Vagina (tissue), 2 donors: ENCODE results near the gene S100PBP. TPM values are rescaled to one million over a fixed set of nuclear protein-coding genes. Genes with fewer than 3 reads are reported as not detected.
A peak's percentile ranks its signal among the peaks of the same experiment; 100 is the strongest.

Experiments used
- DNase-seq, 2 donors: peaks; one replicate each; pipeline ENCODE4 v3.0.0-alpha.2; 2017; ENCODE audit errors: extremely low spot score in 2 of 2
- H3K27ac ChIP-seq: fragments of 200-600 bp; sonication (generic); one replicate; pipeline ENCODE4 v1.5.1; 2019
- H3K27me3 ChIP-seq: fragments of 200-600 bp; sonication (generic); one replicate; pipeline ENCODE4 v1.5.1; 2019
- H3K36me3 ChIP-seq, 2 donors: fragments of 200-600 bp; sonication (generic); one replicate each; pipeline ENCODE4 v1.5.1; 2017 to 2019
- H3K4me1 ChIP-seq: fragments of 200-600 bp; sonication (generic); one replicate; pipeline ENCODE4 v1.5.1; 2019
- H3K4me3 ChIP-seq, 2 donors: fragments of 200-600 bp; sonication (generic); 1 replicate in 1 of 2; 2 replicates in 1 of 2; pipeline ENCODE4 v1.5.1; 2016 to 2019
- H3K9me3 ChIP-seq: fragments of 200-600 bp; sonication (generic); one replicate; pipeline ENCODE4 v1.5.1; 2019
- POLR2A ChIP-seq, 2 donors: fragments of 450-650 bp; IDR thresholded peaks; one replicate each; pipeline ENCODE4 v1.6.1; 2017; ENCODE audit warnings: antibody characterized with exemption in 2 of 2, mild to moderate bottlenecking in 2 of 2, moderate library complexity in 2 of 2
- POLR2AphosphoS5 ChIP-seq, 2 donors: sonication (generic); formaldehyde crosslinking; IDR thresholded peaks; one replicate each; pipeline ENCODE4 v1.9.0; 2017; ENCODE audit warnings: antibody characterized with exemption in 2 of 2, mild to moderate bottlenecking in 2 of 2, low read depth in 1 of 2; ENCODE audit not compliant: insufficient read depth in 1 of 2
- intact Hi-C: fragments of 100-400 bp; cut with DNase I; formaldehyde crosslinking; loops from one replicate; pipeline ENCODE4 v1.15.1; 2023
- total RNA-seq: library from RNA; depleted of rRNA; stranded (reverse); fragments of >200 nt; gene quantifications from one replicate; pipeline ENCODE4 v1.2.3, GENCODE V29; 2016
- TF ChIP-seq, protein P1 (sequence below), 3 experiments: fragments of 450-650 bp in 2 of 3; fragments of 200-600 bp in 1 of 3; sonication (generic) in 1 of 3; IDR thresholded peaks; one replicate each; pipeline ENCODE4 v1.5.1; 2017 to 2019; ENCODE audit warnings: antibody characterized with exemption in 3 of 3, mild to moderate bottlenecking in 2 of 3, moderate library complexity in 2 of 3

Gene S100PBP
- total RNA-seq, 1 donor from 2014 or later, result 19.6 TPM

DNA sequence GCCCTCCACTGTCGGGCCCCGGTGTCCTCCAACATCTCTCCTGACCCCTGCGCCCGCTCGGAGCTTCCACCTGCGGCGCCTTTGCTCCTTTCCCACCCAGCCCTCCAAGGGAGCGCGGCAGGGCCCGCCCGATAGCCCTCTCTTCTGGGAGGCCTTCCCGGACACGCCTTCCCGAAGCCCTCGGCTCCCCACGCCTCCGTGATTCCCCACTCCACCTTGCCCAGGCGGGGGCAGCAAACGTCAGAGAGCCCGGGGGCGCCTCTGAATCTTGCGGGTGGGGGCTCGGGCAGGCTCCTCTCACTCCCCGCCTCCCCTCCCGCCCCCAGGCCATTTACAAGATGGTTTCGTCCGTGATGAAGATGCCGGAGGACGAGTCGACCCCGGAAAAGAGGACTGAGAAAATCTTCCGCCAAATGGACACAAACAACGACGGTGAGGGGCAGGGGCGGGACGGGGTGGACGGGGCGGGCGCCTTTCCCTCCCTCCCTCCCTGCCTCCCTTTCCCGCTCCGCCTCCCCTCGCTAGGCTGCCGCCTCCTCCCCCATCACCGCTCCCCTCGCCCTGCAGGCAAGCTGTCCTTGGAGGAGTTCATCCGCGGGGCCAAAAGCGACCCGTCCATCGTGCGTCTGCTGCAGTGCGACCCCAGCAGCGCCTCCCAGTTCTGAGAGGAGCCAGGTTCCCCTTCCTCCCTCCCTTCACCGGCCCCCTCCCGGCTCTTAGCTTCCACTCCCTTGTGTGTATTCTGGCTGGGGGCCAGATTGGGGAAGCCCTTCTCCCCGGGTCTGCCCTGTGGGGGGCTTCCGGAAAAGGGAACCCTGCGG is 76.0 kb downstream of the S100PBP start:
- TF ChIP-seq, protein P1, sequence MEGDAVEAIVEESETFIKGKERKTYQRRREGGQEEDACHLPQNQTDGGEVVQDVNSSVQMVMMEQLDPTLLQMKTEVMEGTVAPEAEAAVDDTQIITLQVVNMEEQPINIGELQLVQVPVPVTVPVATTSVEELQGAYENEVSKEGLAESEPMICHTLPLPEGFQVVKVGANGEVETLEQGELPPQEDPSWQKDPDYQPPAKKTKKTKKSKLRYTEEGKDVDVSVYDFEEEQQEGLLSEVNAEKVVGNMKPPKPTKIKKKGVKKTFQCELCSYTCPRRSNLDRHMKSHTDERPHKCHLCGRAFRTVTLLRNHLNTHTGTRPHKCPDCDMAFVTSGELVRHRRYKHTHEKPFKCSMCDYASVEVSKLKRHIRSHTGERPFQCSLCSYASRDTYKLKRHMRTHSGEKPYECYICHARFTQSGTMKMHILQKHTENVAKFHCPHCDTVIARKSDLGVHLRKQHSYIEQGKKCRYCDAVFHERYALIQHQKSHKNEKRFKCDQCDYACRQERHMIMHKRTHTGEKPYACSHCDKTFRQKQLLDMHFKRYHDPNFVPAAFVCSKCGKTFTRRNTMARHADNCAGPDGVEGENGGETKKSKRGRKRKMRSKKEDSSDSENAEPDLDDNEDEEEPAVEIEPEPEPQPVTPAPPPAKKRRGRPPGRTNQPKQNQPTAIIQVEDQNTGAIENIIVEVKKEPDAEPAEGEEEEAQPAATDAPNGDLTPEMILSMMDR (IDR thresholded peaks at IDR 0.05), result no peak
- TF ChIP-seq POLR2A (IDR thresholded peaks at IDR 0.05) (no peak), POLR2AphosphoS5 (IDR thresholded peaks at IDR 0.05; ENCODE audit: insufficient read depth in 1 of 2, low read depth in 1 of 2) (peak in 1 of 2 donors; percentile 37)
- Histone ChIP-seq H3K4me1 (peaks cover 22% of the 10 kb centered on the region), H3K27ac (peak overlapping the region; percentile 10), H3K4me3 (peak overlapping the region; percentile 42 to 59), H3K36me3 (no peaks in the 10 kb centered on the region), H3K9me3 (no peaks in the 10 kb centered on the region), H3K27me3 (no peaks in the 10 kb centered on the region)
- no peak for DNase-seq
- intact Hi-C loops, result no loop called here

GRCh38 chr1:32894019-32894600 is 76.7 kb downstream of the S100PBP start:
- intact Hi-C loops, result no loop called here
- no peak for DNase-seq
- no peaks in the 10 kb centered on the region for H3K27me3 ChIP-seq

DNA sequence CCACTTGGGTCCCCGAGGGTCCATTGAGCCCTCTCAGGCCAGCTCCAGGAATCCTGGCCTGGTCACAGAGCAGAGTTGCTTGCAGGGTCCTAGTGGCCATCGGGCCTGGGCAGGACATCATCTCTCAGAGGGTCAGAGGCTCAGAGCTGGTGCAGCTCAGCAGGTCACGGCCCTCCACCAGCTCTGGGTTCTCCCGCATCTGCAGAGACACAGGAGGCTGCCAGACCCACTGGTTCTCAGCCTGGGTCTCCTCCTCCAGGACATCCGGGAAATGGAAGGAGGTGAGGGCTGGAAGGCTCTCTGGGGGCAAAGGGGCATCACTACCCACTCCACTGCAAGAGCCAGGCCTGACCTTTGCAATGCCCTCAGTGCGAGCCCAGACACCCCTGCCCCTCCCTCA is 77.2 kb downstream of the S100PBP start:
- Histone ChIP-seq H3K36me3 (no peaks in the 10 kb centered on the region), H3K9me3 (no peaks in the 10 kb centered on the region), H3K27ac (no peak overlapping the region), H3K27me3 (no peaks in the 10 kb centered on the region), H3K4me1 (peaks cover 23% of the 10 kb centered on the region), H3K4me3 (no peak overlapping the region)
- no peak for DNase-seq
- TF ChIP-seq, protein P1 (IDR thresholded peaks at IDR 0.05), result no peak
- TF ChIP-seq POLR2A (IDR thresholded peaks at IDR 0.05) (no peak), POLR2AphosphoS5 (IDR thresholded peaks at IDR 0.05; ENCODE audit: insufficient read depth in 1 of 2, low read depth in 1 of 2) (no peak)
- intact Hi-C loops, result no loop called here

More at GRCh38 chr1:32894019-32894600, 76.7 kb downstream of the S100PBP start:
- H3K27ac ChIP-seq, result peak overlapping the region; percentile 2
- peaks cover 22% of the 10 kb centered on the region for H3K4me1 ChIP-seq
- no peaks in the 10 kb centered on the region for H3K36me3 ChIP-seq
- no peaks in the 10 kb centered on the region for H3K9me3 ChIP-seq
- H3K4me3 ChIP-seq, result peak overlapping the region; percentile 42 to 59
- no peak for TF ChIP-seq POLR2AphosphoS5 (IDR thresholded peaks at IDR 0.05; ENCODE audit: insufficient read depth in 1 of 2, low read depth in 1 of 2)
- TF ChIP-seq POLR2A (IDR thresholded peaks at IDR 0.05), result no peak
- TF ChIP-seq, protein P1 (IDR thresholded peaks at IDR 0.05), result no peak

DNA sequence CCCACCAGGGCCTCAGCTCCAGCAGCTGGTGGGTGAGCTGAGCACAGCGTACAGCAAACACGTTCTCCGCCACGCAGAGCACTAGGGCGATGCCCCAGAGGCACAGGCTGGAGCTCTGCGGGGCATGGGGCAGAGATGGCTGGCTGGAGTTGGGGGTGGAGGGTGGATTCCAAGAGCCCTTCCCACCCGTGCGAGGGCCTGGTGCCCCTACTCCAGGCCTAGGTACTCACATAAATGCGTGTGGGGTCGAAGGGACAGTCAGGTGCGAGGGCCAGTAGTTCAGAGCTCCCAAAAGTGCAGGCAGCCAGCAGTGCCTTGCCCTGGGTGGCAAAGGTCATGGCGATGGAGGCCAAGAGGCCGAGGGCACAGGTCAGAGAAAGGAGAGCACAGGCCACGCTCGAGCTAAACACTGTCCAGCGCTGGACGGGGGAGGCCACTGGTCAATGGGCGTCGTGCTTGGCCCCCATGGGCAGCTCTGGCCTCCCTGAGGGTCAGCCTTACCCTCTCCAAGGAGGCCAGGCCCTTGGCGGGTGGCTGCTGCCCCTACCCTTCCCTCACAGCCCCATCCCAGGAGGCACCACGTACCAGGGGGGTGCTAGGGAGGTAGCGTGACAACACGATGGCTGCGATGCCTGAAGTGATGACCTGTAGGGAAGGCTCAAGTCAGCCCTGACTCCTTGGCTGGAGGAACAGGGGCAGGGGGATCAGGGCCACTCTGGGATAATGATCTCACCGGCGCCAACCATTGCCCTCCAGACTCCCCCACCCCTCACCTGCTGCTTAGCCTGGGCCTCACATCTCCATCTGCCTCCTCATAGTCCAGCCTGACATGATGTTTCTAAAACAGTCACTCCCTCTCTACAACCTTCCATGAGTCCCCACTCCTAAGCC is 78.1 kb downstream of the S100PBP start:
- H3K27ac ChIP-seq, result no peak overlapping the region
- no peak overlapping the region for H3K4me3 ChIP-seq
- no peaks in the 10 kb centered on the region for H3K36me3 ChIP-seq
- peaks cover 32% of the 10 kb centered on the region for H3K4me1 ChIP-seq
- H3K9me3 ChIP-seq, result no peaks in the 10 kb centered on the region
- TF ChIP-seq POLR2A (IDR thresholded peaks at IDR 0.05), result no peak
- no peak for TF ChIP-seq POLR2AphosphoS5 (IDR thresholded peaks at IDR 0.05; ENCODE audit: insufficient read depth in 1 of 2, low read depth in 1 of 2)
- TF ChIP-seq, protein P1 (IDR thresholded peaks at IDR 0.05), result no peak
- DNase-seq, result no peak
- intact Hi-C loops, result no loop called here
- H3K27me3 ChIP-seq, result no peaks in the 10 kb centered on the region
